NOMO-1 treated with DMSO at 0.1 percent for 48 hours (cell line): Measurements from ENCODE around the gene CCT8L2.
"Not testable (repeated sequence)": the region's sequence is repeated elsewhere in the genome, so short reads cannot be mapped to it uniquely, and the experiment has no call there.

ENCODE experiments used
- DNase-seq: peaks from one replicate; lab custom pipeline; 2025; ENCODE audit not compliant: unreplicated experiment; lab: John Stamatoyannopoulos, UW

CCT8L2 gene

DNA sequence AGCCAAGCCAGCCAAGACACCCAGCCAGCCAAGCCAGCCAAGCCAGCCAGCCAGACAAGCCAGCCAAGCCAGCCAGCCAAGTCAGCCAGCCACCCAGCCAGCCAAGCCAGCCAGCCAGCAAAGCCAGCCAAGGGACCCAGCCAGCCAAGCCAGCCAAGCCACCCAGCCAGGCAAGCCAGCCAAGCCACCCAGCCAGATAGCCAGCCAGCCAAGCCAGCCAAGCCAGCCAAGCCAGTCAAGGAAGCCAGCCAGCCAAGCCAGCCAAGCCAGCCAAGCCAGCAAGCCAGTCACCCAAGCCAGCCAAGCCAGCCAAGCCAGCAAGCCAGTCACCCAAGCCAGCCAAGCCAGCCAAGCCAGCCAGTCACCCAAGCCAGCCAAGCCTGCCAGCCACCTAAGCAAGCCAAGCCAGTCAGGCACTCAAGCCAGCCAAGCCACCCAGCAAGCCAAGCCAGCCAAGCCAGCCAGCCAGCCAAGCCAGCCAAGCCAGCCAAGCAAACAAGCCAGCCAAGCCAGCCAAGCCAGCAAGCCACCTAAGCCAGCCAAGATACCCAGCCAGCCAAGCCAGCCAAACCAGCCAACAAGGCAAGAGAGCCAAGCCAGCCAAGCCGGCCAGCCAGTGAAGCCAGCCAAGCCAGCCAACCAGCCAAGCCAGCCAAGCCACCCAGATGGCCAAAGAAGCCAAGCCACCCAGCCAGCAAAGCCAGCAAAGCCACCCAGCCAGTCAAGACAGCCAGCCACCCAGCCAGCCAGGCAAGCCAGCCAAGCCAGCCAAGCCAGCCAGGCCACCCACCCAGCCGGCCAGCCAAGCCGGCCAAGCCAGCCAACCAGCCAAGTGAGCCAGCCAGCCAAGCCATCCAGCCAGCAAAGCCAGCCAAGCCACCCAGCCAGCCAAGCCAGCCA lies 33.3 kb downstream of the CCT8L2 start:
- no peak for DNase-seq

DNA sequence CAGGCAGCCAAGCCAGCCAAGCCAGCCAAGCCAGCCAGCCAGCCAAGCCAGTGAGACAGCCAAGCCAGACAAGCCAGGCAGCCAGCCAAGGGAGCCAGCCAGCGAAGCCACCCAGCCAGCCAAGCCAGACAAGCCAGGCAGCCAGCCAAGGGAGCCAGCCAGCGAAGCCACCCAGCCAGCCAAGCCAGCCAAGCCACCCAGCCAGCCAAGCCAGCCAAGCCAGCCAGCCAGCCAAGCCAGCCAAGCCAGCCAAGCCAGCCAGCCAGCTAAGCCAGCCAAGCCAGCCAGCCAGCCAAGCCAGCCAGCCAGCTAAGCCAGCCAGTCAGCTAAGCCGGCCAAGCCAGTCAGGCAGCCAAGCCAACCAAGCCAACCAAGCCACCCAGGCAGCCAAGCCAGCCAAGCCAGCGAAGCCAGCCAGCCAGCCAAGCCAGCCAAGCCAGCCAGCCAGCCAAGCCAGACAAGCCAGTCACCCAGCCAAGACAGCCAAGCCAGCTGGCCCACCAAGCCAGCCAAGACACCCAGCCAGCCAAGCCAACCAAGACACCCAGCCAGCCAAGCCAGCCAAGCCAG lies 34.1 kb downstream of the CCT8L2 start:
- DNase-seq: not testable (repeated sequence)

DNA sequence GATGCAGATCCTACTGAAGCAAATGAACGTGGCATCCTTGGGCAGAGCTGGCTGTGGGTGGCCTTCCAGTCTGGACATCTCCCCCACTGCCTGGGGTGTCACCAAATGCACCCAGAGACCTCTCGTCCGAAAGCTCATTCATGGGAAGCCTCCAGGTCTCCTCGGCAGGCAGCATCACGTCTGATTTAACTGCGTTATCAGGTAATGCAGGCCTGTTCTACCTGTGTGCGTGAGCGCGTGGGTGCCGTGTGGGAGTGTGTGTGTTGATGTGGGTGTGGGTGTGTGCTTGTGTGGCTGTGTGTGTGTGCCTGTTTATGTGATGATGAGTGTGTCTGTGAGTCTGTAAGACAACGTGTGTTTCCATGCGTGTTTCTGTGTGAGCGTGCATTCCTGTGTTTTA lies 35.1 kb downstream of the CCT8L2 start:
- DNase-seq: not testable (repeated sequence)

DNA sequence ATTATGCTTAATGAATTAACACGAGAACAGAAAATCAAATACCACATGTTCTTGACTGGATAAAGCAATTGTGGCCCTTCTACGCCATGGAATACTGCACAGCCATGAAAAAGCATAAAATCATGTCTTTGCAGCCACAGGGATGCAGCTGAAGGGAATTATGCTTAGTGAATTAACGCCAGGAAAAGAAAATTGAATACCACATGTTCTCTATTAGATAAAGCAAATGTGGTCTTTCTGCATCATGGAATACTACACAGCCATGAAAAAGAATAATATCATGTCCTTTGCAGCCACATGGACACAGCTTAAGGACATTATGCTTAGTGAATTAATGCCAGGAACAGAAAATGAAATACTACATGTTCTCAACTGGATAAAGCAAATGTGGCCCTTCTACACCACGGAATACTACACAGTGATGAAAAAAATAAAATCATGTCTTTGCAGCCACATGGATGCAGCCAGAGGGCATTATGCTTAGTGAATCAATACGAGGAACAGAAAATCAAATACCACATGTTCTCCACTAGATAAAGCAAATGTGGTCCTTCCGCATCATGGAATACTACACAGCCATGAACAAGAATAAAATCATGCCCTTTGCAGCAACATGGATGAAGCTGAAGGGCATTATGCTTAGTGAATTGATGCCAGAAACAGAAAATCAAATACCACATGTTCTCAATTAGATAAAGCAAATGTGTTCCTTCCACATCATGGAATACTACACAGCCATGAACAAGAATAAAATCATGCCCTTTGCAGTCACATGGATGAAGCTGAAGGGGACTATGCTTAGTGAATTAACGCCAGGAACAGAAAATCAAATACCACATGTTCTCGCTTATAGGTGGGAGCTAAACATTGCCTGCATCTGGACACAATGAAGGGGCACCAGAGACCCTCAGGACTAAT lies 37.3 kb downstream of the CCT8L2 start:
- not testable (repeated sequence) for DNase-seq

DNA sequence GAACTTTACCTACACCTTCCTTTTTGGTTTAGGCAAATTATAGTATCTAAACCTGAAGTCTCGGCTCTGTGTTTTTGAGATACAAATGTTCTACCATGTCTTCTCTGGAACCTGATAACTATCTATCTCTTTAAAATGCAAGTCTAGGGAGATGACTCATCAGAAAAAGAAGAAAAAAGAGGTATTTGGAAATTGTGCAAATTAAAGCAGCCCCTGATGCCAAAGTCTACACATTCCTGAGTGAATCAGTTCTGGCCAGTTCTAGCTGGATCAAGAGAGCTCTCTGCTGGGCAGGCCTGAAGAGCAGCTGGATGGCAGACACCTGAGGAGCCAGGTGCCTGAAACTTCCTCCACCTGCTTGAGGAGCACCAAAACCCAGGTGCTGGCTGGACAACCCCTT lies 49.3 kb downstream of the CCT8L2 start:
- not testable (repeated sequence) for DNase-seq
